GM19099 (cell line): ENCODE data around the gene MALT1.

Experiments used
- POLR2A ChIP-seq: IDR thresholded peaks from 3 replicates; pipeline ENCODE4 v1.6.1; 2011; ENCODE audit warnings: low read depth; ENCODE audit not compliant: insufficient read length; ENCODE audit errors: extremely low read depth

The MALT1 gene

GRCh38 chr18:58646334-58646862, 24.9 kb upstream of the MALT1 start:
- TF ChIP-seq POLR2A, result no peak

- no peak for TF ChIP-seq POLR2A
Observed at GRCh38 chr18:58649966-58650816, 21.1 kb upstream of the MALT1 start.

GRCh38 chr18:58653814-58654509, 17.3 kb upstream of the MALT1 start:
- no peak for TF ChIP-seq POLR2A

- no peak for TF ChIP-seq POLR2A
Observed at GRCh38 chr18:58654896-58655614, 16.2 kb upstream of the MALT1 start.

- TF ChIP-seq POLR2A, result no peak
Observed at GRCh38 chr18:58657081-58657480, 14.2 kb upstream of the MALT1 start.

GRCh38 chr18:58657494-58657893, 13.8 kb upstream of the MALT1 start:
- peak; percentile 10 for TF ChIP-seq POLR2A

- TF ChIP-seq POLR2A, result peak; percentile 3
Observed at GRCh38 chr18:58659691-58660090, 11.6 kb upstream of the MALT1 start.

- no peak for TF ChIP-seq POLR2A
Observed at GRCh38 chr18:58660915-58661314, 10.3 kb upstream of the MALT1 start.

GRCh38 chr18:58661423-58661822, 9.8 kb upstream of the MALT1 start:
- no peak for TF ChIP-seq POLR2A

- TF ChIP-seq POLR2A, result no peak
Observed at GRCh38 chr18:58662118-58662517, 9.1 kb upstream of the MALT1 start.

GRCh38 chr18:58666176-58666575, 5.1 kb upstream of the MALT1 start:
- TF ChIP-seq POLR2A, result no peak

GRCh38 chr18:58668211-58668610, 3.1 kb upstream of the MALT1 start:
- TF ChIP-seq POLR2A, result no peak

- TF ChIP-seq POLR2A, result no peak
Observed at GRCh38 chr18:58668897-58669296, 2.4 kb upstream of the MALT1 start.

GRCh38 chr18:58669731-58670378, 1.4 kb upstream of the MALT1 start:
- TF ChIP-seq POLR2A, result peak; percentile 23

GRCh38 chr18:58670404-58671110, 708 bp upstream of the MALT1 start:
- TF ChIP-seq POLR2A, result no peak
